GM06990 (cell line): ENCODE measurements around the gene FHIT.

Experiments
- DNase-seq: peaks from one replicate; pipeline ENCODE4 v3.0.0-alpha.2; 2011; ENCODE audit not compliant: insufficient read length; ENCODE audit errors: extremely low read depth
- H3K27me3 ChIP-seq: replicated peaks from 2 replicates; pipeline ENCODE4 v1.6.0; 2011; ENCODE audit warnings: low read length; ENCODE audit not compliant: control insufficient read depth, insufficient read depth
- H3K36me3 ChIP-seq: 2 replicates; pipeline ENCODE4 v1.5.1; 2011; ENCODE audit warnings: low read length; ENCODE audit not compliant: control insufficient read depth, insufficient read depth
- H3K4me3 ChIP-seq: replicated peaks from 2 replicates; pipeline ENCODE4 v1.5.1; 2011; ENCODE audit warnings: low read depth, mild to moderate bottlenecking, control low read depth, low read length
- TF ChIP-seq, protein P1 (sequence below): IDR thresholded peaks from 2 replicates; pipeline ENCODE4 v1.5.1; 2011; ENCODE audit warnings: low read length, control low read depth, mild to moderate bottlenecking, inconsistent platforms; ENCODE audit not compliant: insufficient read depth, poor library complexity, severe bottlenecking

Gene FHIT

DNA sequence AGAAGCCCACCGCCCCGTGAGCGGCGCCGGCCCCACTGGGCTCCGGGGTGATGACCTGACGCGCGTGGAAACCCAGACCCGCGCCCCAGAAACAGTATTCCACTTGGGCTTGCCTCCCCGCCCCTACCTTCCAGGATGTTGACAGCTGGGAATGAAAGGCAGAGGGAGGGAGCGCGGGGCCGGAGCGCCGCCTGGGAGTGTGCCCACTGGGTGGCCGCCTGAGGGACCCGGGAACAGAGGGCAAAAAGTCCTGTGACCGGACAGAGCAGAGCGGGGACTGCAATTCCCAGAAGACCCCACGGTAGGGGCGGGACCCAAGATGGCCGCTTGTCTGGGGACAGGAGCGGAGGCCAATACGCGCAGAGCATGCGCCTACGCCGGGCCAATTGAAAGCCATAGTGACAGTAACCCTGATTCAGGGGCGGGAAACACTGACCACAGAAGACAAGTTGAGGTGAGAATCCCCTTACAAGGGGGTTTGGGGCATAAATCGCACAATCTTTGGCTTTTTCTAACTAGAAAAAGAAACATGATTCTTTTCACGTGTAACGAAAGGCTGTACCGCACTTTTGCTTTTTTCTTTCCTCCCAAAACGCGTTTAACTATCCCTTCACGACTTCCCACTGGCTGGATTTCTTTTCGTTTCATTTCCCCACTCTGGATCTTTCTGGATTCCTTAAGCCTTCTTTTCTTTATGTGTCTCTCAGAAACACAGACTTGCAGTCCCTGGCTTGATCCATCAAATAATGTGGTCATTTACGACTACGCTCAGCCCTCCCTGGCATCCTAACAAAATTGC lies at the start of gene FHIT:
FHIT (minus strand) TSS at position 279 of the 799 bp plus-strand sequence.
- H3K27me3 ChIP-seq: no peaks in the 10 kb centered on the region
- peak; percentile 91 for DNase-seq
- peak within 1 kb of the TSS; percentile 86 for H3K4me3 ChIP-seq
- no peaks in the 10 kb centered on the region for H3K36me3 ChIP-seq
- TF ChIP-seq, protein P1, sequence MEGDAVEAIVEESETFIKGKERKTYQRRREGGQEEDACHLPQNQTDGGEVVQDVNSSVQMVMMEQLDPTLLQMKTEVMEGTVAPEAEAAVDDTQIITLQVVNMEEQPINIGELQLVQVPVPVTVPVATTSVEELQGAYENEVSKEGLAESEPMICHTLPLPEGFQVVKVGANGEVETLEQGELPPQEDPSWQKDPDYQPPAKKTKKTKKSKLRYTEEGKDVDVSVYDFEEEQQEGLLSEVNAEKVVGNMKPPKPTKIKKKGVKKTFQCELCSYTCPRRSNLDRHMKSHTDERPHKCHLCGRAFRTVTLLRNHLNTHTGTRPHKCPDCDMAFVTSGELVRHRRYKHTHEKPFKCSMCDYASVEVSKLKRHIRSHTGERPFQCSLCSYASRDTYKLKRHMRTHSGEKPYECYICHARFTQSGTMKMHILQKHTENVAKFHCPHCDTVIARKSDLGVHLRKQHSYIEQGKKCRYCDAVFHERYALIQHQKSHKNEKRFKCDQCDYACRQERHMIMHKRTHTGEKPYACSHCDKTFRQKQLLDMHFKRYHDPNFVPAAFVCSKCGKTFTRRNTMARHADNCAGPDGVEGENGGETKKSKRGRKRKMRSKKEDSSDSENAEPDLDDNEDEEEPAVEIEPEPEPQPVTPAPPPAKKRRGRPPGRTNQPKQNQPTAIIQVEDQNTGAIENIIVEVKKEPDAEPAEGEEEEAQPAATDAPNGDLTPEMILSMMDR: peak; percentile 9

GRCh38 chr3:61300786-61301185 lies 49.5 kb upstream of the FHIT start:
- Histone ChIP-seq H3K36me3 (no peaks in the 10 kb centered on the region), H3K27me3 (no peaks in the 10 kb centered on the region; the same call in 1 of the 2 replicates), H3K4me3 (no peak overlapping the region)
- DNase-seq: no peak
- TF ChIP-seq, protein P1: no peak

GRCh38 chr3:61300006-61300380 lies 48.7 kb upstream of the FHIT start:
- no peak for DNase-seq
- Histone ChIP-seq H3K27me3 (no peaks in the 10 kb centered on the region; the same call in 1 of the 2 replicates), H3K4me3 (no peak overlapping the region), H3K36me3 (no peaks in the 10 kb centered on the region)
- TF ChIP-seq, protein P1: no peak

GRCh38 chr3:61299343-61300005 lies 48.2 kb upstream of the FHIT start:
- H3K4me3 ChIP-seq: no peak overlapping the region
- no peak for DNase-seq
- no peaks in the 10 kb centered on the region for H3K36me3 ChIP-seq
- H3K27me3 ChIP-seq: no peaks in the 10 kb centered on the region; the same call in 1 of the 2 replicates
- TF ChIP-seq, protein P1: no peak

DNA sequence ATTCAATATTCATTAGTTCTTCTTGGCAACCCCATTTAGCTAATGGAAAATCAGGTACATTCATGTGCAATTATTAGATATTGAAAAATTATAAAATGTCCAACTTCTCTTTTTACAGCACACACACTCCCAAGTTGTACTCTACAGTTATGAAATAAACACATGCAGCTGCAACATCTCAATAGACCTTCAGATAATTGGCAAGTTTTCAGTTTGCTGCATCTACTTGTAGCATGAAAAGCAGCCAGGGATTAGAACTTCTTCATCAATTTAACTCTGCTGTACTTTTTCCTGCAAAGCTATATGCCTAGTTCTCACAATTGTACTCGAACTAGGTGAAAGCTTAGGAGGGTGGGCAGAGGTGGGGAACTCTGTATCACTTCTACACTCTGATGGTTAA lies 46.6 kb upstream of the FHIT start:
- H3K27me3 ChIP-seq: no peaks in the 10 kb centered on the region; the same call in 1 of the 2 replicates
- H3K36me3 ChIP-seq: no peaks in the 10 kb centered on the region
- H3K4me3 ChIP-seq: no peak overlapping the region
- DNase-seq: no peak
- TF ChIP-seq, protein P1: no peak
